HCEC 1CT (cell line): ENCODE data around the gene PRKD2.
"Not testable (repeated sequence)": the region's sequence is repeated elsewhere in the genome, so short reads cannot be mapped to it uniquely, and the experiment has no call there.

Experiments
- DNase-seq: peaks from one replicate; pipeline ENCODE4 v3.0.0-alpha.2; 2017

PRKD2 gene

GRCh38 chr19:46628970-46629369, 87.9 kb downstream of the PRKD2 start:
- not testable (repeated sequence) for DNase-seq

GRCh38 chr19:46626446-46626845, 90.5 kb downstream of the PRKD2 start:
- DNase-seq: no peak

GRCh38 chr19:46625731-46626130, 91.2 kb downstream of the PRKD2 start:
- no peak for DNase-seq

- DNase-seq: peak; percentile 70
Measured at GRCh38 chr19:46624958-46625661, 91.8 kb downstream of the PRKD2 start, which contains the start of gene PTGIR. Gene PTGIR, minus strand, starts transcription at chr19:46625089. Its CDS starts 864 bp downstream, at chr19:46624225.
